DND-41 (cell line): ENCODE data around the gene CCDC60.

Experiments
- ATAC-seq: fragments of 200-7000 bp; cut with Tn5 transposase; 3 replicates; pipeline ENCODE4 v1.9.1; 2021; ENCODE audit warnings: low read depth; ENCODE audit not compliant: insufficient read depth
- DNase-seq: peaks from one replicate; pipeline ENCODE4 v3.0.0-alpha.2; 2020
- H2AFZ ChIP-seq: 2 replicates; pipeline ENCODE4 v1.6.0; 2012; ENCODE audit warnings: low read depth, low read length
- H3K27ac ChIP-seq: 2 replicates; pipeline ENCODE4 v1.5.1; 2012; ENCODE audit warnings: low read length, inconsistent platforms
- H3K27me3 ChIP-seq: fragments of 200-600 bp; sonication (generic); 2 replicates; pipeline ENCODE4 v1.6.0; 2012; ENCODE audit warnings: low read length, mild to moderate bottlenecking, inconsistent platforms; ENCODE audit not compliant: insufficient read depth, poor library complexity
- H3K36me3 ChIP-seq: 2 replicates; pipeline ENCODE4 v1.5.1; 2012; ENCODE audit warnings: low read length, inconsistent platforms; ENCODE audit not compliant: insufficient read depth
- H3K4me1 ChIP-seq: 2 replicates; pipeline ENCODE4 v1.5.1; 2012; ENCODE audit warnings: mild to moderate bottlenecking, low read length; ENCODE audit not compliant: insufficient read depth
- H3K4me2 ChIP-seq: 2 replicates; pipeline ENCODE4 v1.6.0; 2012; ENCODE audit warnings: mild to moderate bottlenecking, moderate library complexity, low read length, inconsistent platforms; ENCODE audit not compliant: insufficient read depth
- H3K4me3 ChIP-seq, 2 experiments: fragments of 200-600 bp in 1 of 2; shearing (Covaris generic) in 1 of 2; 2 replicates each; pipeline ENCODE4 v1.5.1; 2012 to 2016; ENCODE audit warnings: inconsistent platforms in 2 of 2, low read length in 2 of 2, mild to moderate bottlenecking in 2 of 2, low read depth in 1 of 2, moderate library complexity in 1 of 2
- H3K79me2 ChIP-seq: 2 replicates; pipeline ENCODE4 v1.6.0; 2012; ENCODE audit warnings: low read length, inconsistent platforms; ENCODE audit not compliant: insufficient read depth
- H3K9ac ChIP-seq: 2 replicates; pipeline ENCODE4 v1.6.0; 2012; ENCODE audit warnings: low read depth, mild to moderate bottlenecking, inconsistent platforms, low read length, moderate library complexity
- H3K9me3 ChIP-seq: 2 replicates; pipeline ENCODE4 v1.5.1; 2012; ENCODE audit warnings: low read length, moderate library complexity, mild to moderate bottlenecking, inconsistent platforms; ENCODE audit not compliant: insufficient read depth, severe bottlenecking
- H4K20me1 ChIP-seq: 2 replicates; pipeline ENCODE4 v1.6.0; 2012; ENCODE audit warnings: low read length; ENCODE audit not compliant: insufficient read depth
- CTCF ChIP-seq: IDR thresholded peaks from 2 replicates; pipeline ENCODE4 v1.5.1; 2012; ENCODE audit warnings: borderline replicate concordance, low read length, moderate library complexity, mild to moderate bottlenecking; ENCODE audit not compliant: poor library complexity, severe bottlenecking; ENCODE audit errors: extremely low read depth
- EZH2 ChIP-seq: IDR thresholded peaks from 3 replicates; pipeline ENCODE4 v1.6.1; 2012; ENCODE audit warnings: borderline replicate concordance, low read depth, mild to moderate bottlenecking, moderate library complexity, low read length, inconsistent platforms; ENCODE audit not compliant: severe bottlenecking

CCDC60 gene

GRCh38 chr12:119369161-119369560 is 34.6 kb downstream of the CCDC60 start:
- H3K36me3 ChIP-seq: no peaks in the 10 kb centered on the region
- H3K79me2 ChIP-seq: no peaks in the 10 kb centered on the region
- DNase-seq: no peak
- H3K4me1 ChIP-seq: no peaks in the 10 kb centered on the region
- ATAC-seq: no peak
- peaks cover 8% of the 10 kb centered on the region for H3K27me3 ChIP-seq
- no peaks in the 10 kb centered on the region for H3K9me3 ChIP-seq
- H3K4me3 ChIP-seq: no peak overlapping the region
- TF ChIP-seq EZH2 (no peak), CTCF (no peak)
- H3K4me2 ChIP-seq: no peak overlapping the region
- no peak overlapping the region for H3K9ac ChIP-seq
- H3K27ac ChIP-seq: no peak overlapping the region
- no peaks in the 10 kb centered on the region for H4K20me1 ChIP-seq
- H2AFZ ChIP-seq: no peak overlapping the region

GRCh38 chr12:119369907-119370546 is 35.5 kb downstream of the CCDC60 start:
- no peak overlapping the region for H3K4me3 ChIP-seq
- peaks cover 8% of the 10 kb centered on the region for H3K27me3 ChIP-seq
- H3K4me1 ChIP-seq: no peaks in the 10 kb centered on the region
- no peaks in the 10 kb centered on the region for H3K9me3 ChIP-seq
- H2AFZ ChIP-seq: no peak overlapping the region
- H3K27ac ChIP-seq: no peak overlapping the region
- H3K4me2 ChIP-seq: no peak overlapping the region
- no peak for TF ChIP-seq CTCF
- no peak for TF ChIP-seq EZH2
- no peaks in the 10 kb centered on the region for H4K20me1 ChIP-seq
- no peaks in the 10 kb centered on the region for H3K36me3 ChIP-seq
- no peak overlapping the region for H3K9ac ChIP-seq
- H3K79me2 ChIP-seq: no peaks in the 10 kb centered on the region
- ATAC-seq: no peak
- no peak for DNase-seq

DNA sequence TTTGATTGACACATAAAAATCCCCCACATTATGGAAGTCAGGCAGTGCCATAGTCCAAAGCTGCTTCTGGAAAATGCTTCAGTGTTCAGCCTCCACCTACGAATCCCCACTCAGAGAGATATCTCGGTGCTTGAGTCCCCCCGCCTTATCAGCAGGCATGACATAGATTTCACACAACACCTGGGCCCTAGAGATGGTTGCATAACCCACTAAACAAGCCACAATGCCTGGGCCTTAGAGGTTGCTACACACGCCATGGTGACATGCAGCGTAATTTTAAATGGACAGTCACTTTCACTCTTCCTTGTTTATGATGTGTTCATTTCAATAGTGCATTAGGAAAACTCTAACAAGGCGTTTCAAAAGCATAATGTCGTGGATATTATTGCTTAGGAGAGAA is 38.0 kb downstream of the CCDC60 start:
- no peaks in the 10 kb centered on the region for H3K4me1 ChIP-seq
- no peaks in the 10 kb centered on the region for H3K36me3 ChIP-seq
- no peak for DNase-seq

More for the DNA sequence above, 38.0 kb downstream of the CCDC60 start:
- H3K27me3 ChIP-seq: peaks cover 8% of the 10 kb centered on the region
- no peaks in the 10 kb centered on the region for H4K20me1 ChIP-seq
- no peaks in the 10 kb centered on the region for H3K79me2 ChIP-seq
- no peak for ATAC-seq
- H2AFZ ChIP-seq: no peak overlapping the region
- H3K4me3 ChIP-seq: no peak overlapping the region
- no peak overlapping the region for H3K4me2 ChIP-seq
- no peak for TF ChIP-seq EZH2
- no peak for TF ChIP-seq CTCF
- no peak overlapping the region for H3K27ac ChIP-seq
- no peak overlapping the region for H3K9ac ChIP-seq
- no peaks in the 10 kb centered on the region for H3K9me3 ChIP-seq
